Measurements from ENCODE around the gene BRI3BP.
A peak's percentile ranks its signal among the peaks of the same experiment; 100 is the strongest.
"Not testable (repeated sequence)": the region's sequence is repeated elsewhere in the genome, so short reads cannot be mapped to it uniquely, and the experiment has no call there.

The BRI3BP gene

DNA sequence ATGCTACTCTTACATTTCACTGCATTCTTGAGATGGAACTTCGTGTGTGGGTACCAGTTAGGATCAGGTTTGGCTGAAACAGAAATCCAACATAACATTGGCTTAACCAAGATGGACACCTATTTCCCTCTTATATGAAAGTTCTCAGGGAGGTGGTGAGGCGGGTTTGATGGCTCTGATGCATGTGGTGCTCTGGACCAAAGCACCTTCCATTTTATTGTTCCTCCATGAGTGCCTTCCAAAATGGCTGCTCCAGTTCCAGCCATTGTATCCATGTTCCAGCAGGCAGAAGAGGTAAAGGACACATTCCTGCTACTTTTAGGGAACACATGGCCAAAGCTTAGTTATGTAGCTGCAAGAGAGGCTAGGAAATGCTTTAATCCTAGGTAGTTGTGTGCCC, 29.6 kb downstream of the BRI3BP start:
- no peak for DNase-seq (ENCODE audit: low spot score)

DNA sequence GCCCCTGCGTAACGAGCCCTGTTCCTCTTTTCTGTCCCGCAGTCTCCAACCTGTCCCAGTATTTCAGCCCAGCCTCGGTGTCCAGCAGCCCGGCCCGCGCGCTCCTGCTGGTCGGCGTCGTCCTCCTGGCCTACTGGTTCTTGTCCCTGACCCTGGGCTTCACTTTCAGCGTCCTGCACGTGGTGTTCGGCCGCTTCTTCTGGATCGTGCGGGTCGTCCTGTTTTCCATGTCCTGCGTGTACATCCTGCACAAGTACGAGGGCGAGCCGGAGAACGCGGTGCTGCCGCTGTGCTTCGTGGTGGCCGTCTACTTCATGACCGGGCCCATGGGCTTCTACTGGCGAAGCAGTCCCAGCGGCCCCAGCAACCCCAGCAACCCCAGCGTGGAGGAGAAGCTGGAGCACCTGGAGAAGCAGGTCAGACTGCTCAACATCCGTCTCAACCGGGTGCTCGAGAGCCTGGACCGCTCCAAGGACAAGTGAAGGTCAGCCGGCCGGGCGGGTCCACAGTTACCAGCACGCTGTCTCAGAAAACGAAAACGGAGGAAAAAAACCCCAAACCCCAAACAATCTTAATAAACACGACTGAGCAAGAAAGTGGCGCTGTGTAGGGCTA, 31.6 kb downstream of the BRI3BP start:
- no peak for DNase-seq (ENCODE audit: low spot score)

DNA sequence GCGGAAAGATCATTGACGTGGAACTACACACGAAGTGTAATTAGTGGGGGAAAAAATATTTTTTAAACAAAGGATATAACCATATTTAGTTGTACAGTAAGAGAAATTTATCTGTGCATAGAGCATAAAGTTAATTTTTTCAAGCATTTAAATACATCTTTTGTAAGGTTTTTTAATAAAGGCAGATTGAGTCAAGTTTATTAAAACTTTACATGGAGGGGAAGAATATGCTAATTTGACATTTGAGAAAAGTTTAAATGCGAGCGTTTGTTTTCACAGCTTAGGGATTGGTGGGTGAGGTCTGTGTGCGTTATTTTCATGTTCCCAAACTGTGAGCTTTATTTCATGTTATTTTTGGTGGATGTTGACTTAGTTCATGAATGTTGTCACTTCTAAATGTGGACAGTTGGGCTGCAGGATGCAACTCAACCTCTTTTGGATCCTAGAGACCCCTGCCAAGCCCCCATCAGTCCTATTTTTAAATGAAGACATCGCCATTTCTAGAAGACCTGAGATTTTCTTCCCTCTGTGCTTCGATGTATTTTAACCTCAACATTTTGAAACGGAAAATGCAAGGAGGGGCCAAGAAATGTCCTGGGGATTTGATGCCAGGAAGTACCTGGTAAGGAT, 32.3 kb downstream of the BRI3BP start:
- no peak for DNase-seq (ENCODE audit: low spot score)

DNA sequence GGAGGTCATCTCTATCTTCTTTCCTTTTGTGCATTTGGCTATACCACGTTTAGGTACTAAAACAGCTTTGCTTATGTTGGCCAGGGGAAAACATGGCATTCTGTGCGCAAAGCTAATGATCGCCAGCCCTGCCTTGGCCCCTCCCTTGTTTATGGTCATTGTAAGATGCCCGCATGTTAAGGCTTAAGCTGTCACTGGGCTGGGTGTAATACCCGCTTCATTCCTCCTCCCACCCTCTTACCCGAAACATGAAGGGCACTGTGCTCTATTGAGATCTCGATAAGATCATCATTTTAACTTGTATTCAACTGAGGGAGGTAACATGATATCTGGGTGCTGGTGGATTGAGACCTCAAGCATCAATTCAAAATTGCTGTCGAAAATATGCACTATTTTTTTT, 34.7 kb downstream of the BRI3BP start:
- DNase-seq (ENCODE audit: low spot score): no peak

DNA sequence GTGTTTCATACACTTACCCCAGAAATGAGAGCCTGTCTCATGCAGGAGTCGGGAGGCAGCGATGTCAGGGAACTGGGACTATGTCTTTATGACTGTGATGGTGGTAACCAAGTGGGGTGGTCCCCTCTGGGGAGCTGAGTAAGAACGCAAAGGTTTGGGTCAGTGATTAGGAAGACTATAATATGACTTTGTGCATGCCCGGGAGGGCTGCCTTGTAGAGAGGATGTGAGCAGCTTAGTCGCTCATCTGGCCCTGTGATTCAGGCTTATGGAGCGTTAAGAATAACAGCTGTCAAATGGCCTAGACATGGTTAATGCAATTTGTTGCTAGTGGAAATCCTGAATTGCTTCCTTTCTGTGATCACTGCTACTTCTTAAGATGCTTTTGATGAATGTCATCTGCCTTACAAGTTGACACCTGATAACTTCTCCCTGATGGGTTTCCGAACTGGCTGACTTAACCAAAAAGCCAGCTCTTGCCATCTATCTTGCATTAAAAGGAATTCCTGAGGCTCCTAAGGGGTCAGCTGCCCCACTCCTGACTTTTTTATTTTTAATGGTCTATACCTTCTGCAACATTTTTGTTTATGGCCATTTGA, 36.4 kb downstream of the BRI3BP start:
- DNase-seq (ENCODE audit: low spot score): no peak

GRCh38 chr12:125031471-125031870, 38.0 kb downstream of the BRI3BP start:
- not testable (repeated sequence) for DNase-seq (ENCODE audit: low spot score)

- no peak for DNase-seq (ENCODE audit: low spot score)
Measured at GRCh38 chr12:125032466-125033152, 39.2 kb downstream of the BRI3BP start.

GRCh38 chr12:125033288-125033687, 39.8 kb downstream of the BRI3BP start:
- no peak for DNase-seq (ENCODE audit: low spot score)

DNA sequence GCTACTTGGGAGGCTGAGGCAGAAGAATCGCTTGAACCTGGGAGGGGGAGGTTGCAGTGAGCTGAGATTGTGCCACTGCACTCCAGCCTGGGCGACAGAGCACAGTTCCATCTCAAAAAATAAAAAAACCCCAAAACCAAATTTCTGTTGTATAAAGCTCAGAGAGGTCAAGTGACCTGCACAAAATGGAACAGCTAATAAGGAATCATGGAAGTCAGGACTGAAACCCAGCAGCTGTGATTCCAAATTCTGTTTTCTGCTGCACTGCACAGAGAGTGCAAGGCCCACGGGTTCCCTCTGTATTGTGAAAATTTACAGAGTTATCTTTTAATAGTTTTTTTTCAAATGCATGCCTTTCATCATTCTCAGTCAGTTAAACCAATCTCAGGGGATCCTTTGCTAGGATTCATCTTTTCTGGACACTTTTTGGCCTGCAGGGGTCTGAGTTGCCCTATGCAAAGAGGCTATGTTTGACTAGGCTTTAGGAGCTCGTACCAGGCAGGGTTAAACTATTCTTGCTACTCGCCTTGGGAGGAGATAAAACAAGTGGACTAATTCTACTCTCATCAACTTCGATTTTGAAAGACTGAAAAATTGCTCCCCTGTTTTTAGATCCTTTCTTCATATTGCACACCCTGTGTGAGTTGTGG, 45.7 kb downstream of the BRI3BP start:
- no peak for DNase-seq (ENCODE audit: low spot score)

- no peak for DNase-seq (ENCODE audit: low spot score)
Measured at GRCh38 chr12:125049093-125049458, 55.6 kb downstream of the BRI3BP start.

DNA sequence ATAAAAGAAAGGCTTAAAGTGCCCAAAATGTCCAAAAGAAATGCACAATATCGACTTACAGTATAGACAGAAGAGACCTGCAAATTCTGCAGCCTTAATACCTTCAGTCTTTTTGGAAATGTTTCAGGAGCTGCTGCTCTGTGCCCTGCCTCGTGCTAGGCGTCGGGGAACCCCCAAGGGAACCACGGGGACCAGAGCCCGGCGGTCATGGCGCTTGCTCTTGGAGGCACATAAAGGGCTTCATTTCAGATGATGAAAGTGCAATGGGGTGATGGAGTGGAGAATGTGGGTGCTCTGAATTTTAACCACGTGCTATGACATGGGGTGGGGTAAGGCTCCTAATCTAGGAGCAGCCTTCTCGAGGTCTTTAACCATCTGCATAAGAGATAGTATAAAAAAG, 57.0 kb downstream of the BRI3BP start:
- no peak for DNase-seq (ENCODE audit: low spot score)

GRCh38 chr12:125050868-125051267, 57.4 kb downstream of the BRI3BP start:
- no peak for DNase-seq (ENCODE audit: low spot score)

DNA sequence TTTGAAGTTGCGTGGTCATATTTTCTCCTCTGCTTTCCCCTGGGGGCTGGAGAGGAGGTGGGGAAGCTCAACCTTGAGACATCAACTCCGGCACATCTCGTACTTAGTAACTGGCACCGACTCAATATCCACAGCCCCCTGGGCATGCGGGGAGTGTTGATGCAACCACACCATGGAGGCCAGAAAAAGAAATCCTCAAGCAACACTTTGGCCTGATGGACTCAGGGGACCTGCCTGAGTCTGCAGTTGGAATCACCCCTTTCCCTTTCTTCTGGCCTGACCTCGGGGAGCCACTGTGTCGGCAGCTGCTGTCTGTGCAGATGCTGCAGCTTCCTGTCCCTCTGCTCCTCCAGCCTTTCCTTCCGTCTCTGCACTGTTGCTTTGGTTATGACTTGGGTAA, 60.4 kb downstream of the BRI3BP start:
- no peak for DNase-seq (ENCODE audit: low spot score)

- DNase-seq (ENCODE audit: low spot score): no peak
Measured at GRCh38 chr12:125055591-125055990, 62.1 kb downstream of the BRI3BP start.

DNA sequence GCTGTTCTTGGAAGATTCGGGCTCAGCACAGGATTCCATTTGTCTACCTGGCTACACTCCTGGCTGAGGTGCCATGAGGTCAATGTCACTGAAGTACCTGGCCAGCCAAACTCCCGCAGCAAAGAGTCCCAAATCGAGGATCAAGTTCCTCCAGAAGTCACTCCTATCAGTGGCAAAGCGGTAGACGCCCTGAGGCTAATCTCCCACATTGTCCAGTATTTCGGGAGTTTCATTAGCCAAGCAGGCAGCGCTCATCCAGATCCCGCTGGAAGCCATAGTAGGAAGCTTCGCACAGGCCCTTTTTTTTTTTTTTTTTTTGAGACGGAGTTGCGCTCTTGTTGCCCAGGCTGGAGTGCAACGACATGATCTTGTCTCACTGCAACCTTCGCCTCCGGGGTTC, 62.9 kb downstream of the BRI3BP start:
- DNase-seq (ENCODE audit: low spot score): no peak

DNA sequence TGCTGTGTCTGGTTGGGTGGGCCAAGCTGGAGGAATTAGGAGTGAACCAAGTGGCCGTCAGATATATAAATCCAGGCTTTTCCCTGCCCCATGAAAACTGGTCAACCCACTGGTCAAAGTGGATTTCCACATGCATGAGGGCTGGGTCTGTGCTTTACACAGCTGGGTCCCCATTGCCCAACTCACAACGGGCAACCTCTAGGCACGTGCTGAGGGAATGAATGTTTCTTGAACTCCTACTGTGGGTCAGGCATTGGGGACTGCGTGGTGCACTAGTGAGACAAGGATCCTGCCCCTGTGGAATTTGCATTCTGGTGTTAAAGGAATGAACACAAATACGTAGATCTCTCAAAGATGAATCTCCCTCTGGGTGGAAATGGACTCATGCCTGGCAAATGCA, 64.3 kb downstream of the BRI3BP start:
- DNase-seq (ENCODE audit: low spot score): no peak

- DNase-seq (ENCODE audit: low spot score): no peak
Measured at GRCh38 chr12:125061229-125061628, 67.8 kb downstream of the BRI3BP start.

DNA sequence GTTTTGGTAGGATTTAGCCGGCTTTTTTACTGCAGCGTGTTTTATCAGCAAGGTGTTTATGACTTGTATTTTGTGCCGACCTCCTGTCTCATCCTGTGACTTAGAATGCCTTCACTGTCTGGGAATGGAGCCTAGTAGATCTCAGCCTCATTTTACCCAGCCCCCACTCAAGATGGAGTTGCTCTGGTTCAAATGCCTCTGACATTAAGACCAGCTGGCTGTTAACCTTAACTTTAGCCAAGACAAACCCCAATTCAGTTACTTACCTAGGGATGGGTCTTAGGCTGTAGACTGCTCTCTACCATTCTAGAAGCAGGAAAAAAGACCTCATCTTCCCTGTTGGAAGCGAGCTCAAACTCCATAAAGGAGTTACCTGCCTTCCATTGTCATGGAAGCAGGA, 70.1 kb downstream of the BRI3BP start:
- DNase-seq (ENCODE audit: low spot score): not testable (repeated sequence)

DNA sequence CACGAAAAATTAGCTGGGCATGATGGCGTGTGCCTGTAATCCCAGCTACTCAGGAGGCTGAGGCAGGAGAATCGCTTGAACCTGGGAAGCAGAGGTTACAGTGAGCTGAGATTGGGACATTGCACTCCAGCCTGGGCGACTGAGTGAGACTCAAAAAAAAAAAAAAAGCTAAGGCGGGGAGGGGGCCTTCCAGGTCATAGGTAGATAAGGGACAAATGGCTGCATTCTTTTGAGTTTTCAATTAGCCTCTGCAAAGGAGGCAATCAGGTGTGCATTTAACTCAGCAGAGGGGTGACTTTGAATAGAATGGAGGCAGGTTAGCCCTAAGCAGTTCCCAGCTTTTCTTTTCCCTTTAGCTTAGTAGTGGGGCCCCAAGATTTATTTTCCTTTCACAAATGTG, 71.0 kb downstream of the BRI3BP start:
- DNase-seq (ENCODE audit: low spot score): no peak

DNA sequence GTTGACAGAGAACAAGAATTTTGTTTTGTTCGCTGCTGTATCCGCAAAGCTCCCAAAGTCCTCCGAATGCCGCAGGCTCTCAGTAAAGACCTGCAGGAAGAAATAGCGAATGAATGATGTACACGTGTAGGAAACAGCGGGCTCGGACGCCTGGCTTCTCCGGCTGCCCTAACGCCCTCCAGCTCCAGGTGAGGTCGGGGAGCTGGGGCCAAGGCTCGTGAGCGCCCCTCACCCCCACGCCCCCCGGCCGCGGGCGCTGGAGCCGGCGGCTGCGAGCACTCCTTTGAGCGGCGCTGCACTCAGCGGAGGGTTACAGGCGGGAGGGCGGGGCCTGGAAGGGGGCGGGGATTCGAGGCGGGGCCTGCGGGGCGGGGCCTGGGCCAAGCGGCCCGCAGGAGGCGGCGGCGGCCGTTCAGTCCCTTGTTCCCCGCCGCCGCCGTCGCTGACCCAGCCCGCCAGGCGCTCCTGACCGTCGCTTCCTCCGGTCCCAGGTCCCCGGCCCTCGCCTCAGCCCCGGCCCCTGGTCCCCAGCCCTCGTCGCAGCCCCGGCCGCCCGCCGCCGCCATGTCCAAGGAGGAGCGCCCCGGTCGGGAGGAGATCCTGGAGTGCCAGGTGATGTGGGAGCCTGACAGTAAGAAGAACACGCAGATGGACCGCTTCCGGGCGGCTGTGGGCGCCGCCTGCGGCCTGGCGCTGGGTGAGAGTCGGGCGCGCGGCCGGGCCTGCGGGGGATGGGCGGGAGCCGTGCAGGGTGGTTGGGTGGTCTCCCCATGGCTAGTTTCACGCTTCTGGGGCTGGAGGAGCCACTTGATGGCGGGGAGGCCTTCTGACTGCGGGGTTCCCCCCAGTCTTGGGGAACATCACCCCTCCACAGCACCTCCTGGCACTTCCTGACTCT, 71.8 kb downstream of the BRI3BP start, which contains the start of gene AACS:
AACS (plus strand) TSS at position 415 of the 898 bp plus-strand sequence; CDS start at position 565, 150 bp downstream.
- DNase-seq (ENCODE audit: low spot score): peak; percentile 96

DNA sequence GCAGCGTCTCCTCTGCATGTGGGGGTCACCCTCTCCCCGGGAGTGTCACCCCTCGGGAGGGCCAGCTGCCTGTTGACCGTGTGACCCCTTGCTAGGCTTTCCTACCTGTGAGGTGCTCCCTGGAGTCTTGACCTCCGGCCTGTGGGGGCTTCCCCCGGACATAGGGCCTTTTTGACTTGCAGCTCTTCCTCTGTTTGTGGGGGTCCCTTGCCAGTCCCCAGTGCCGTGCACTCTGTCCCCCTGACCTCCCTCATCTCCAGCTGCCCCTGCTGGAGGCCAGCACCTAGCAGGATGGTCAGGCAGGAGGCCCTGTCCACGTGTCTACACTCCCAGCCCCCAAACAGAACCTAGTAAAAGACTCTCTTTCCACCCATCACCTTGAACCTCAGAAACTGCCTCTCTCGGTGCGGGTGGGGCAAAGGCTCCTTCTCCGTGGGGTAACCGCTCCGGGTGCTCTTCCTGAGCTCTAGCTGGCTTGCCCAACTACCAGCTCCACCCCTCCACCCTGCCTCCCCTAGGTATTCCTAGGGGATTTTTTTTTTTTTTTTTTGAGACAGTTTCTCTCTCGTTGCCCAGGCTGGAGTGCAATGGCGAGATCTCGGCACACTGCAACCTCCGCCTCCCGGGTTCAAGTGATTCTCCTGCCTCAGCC, 72.6 kb downstream of the BRI3BP start:
- no peak for DNase-seq (ENCODE audit: low spot score)
